ENCODE results near the gene NAA25. TPM values are rescaled to one million over a fixed set of nuclear protein-coding genes. Genes with fewer than 3 reads are reported as not detected.

Gene NAA25
- total RNA-seq, 3 donors from 2014 or later = 16.8 to 29.2 (median 17.9) TPM

DNA sequence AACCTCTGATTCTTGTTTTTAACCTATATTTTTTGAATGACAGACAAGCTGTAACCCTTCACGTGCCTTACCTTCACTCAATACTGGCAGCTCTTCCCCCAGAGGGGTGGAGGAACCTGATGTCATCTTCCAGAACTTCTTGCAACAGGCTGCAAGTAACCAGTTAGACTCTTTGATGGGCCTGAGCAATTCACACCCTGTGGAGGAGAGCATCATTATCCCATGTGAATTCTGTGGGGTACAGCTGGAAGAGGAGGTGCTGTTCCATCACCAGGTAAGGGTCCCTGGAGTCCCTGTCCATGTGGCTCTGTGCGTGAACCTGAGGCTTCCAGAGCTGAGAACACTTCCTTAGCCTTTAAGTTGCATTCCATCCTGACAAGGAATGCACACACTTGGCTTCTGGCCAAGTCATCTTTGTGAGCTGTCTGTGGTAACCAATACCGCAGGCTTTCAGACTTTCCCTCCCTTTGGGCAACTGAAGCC, 39.5 kb upstream of the NAA25 start:
- Histone ChIP-seq H3K4me3 (no peak overlapping the region), H3K36me3 (ENCODE audit: low read depth) (peaks cover 5% of the 10 kb centered on the region), H3K9me3 (no peaks in the 10 kb centered on the region), H3K4me1 (ENCODE audit: low read depth) (no peaks in the 10 kb centered on the region)
- DNase-seq = no peak
- TF ChIP-seq, protein P1, sequence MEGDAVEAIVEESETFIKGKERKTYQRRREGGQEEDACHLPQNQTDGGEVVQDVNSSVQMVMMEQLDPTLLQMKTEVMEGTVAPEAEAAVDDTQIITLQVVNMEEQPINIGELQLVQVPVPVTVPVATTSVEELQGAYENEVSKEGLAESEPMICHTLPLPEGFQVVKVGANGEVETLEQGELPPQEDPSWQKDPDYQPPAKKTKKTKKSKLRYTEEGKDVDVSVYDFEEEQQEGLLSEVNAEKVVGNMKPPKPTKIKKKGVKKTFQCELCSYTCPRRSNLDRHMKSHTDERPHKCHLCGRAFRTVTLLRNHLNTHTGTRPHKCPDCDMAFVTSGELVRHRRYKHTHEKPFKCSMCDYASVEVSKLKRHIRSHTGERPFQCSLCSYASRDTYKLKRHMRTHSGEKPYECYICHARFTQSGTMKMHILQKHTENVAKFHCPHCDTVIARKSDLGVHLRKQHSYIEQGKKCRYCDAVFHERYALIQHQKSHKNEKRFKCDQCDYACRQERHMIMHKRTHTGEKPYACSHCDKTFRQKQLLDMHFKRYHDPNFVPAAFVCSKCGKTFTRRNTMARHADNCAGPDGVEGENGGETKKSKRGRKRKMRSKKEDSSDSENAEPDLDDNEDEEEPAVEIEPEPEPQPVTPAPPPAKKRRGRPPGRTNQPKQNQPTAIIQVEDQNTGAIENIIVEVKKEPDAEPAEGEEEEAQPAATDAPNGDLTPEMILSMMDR (IDR thresholded peaks at IDR 0.05) = no peak
- no peak for ATAC-seq
- intact Hi-C loops (cut with DNase I, micrococcal nuclease) = no loop called here

- intact Hi-C loops (cut with DNase I, micrococcal nuclease) = no loop called here
- Histone ChIP-seq H3K4me1 (ENCODE audit: low read depth) (no peaks in the 10 kb centered on the region), H3K9me3 (no peaks in the 10 kb centered on the region), H3K36me3 (ENCODE audit: low read depth) (no peaks in the 10 kb centered on the region), H3K4me3 (no peak overlapping the region)
- no peak for ATAC-seq
- TF ChIP-seq, protein P1 (IDR thresholded peaks at IDR 0.05) = no peak
- DNase-seq = no peak
These were observed 37.5 kb upstream of the NAA25 start for GRCh38 chr12:112146123-112146522.

DNA sequence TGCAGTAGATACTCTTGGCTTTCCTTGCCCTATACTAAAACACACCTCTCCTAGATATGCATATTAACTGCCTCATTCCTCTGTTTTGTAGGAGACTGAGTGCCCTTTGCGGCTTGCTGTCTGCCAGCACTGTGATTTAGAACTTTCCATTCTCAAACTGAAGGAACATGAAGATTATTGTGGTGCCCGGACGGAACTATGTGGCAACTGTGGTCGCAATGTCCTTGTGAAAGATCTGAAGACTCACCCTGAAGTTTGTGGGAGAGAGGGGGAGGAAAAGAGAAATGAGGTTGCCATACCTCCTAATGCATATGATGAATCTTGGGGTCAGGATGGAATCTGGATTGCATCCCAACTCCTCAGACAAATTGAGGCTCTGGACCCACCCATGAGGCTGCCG, 32.1 kb upstream of the NAA25 start:
- Histone ChIP-seq H3K4me1 (ENCODE audit: low read depth) (no peaks in the 10 kb centered on the region), H3K9me3 (no peaks in the 10 kb centered on the region), H3K36me3 (ENCODE audit: low read depth) (peaks cover 4% of the 10 kb centered on the region), H3K4me3 (no peak overlapping the region)
- TF ChIP-seq, protein P1 (IDR thresholded peaks at IDR 0.05) = no peak
- intact Hi-C loops (cut with DNase I, micrococcal nuclease) = no loop called here
- DNase-seq (no peak), ATAC-seq (no peak)

DNA sequence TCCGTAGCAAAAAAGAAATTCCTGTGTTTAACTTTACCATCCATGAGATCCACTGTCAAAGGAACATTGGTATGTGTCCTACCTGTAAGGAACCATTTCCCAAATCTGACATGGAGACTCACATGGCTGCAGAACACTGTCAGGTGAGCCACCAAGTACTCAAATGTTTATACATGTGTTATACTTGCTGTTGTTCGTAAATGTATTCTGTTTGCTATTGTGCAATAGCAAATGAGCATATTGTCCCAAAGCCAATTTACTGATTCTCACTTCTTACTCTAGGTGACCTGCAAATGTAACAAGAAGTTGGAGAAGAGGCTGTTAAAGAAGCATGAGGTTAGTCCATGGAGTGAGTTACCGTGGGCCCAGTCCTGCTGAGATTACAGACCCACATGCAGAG, 26.1 kb upstream of the NAA25 start:
- DNase-seq = no peak
- TF ChIP-seq, protein P1 (IDR thresholded peaks at IDR 0.05) = no peak
- intact Hi-C loops (cut with DNase I, micrococcal nuclease) = no loop called here
- no peak for ATAC-seq
- Histone ChIP-seq H3K36me3 (ENCODE audit: low read depth) (peaks cover 8% of the 10 kb centered on the region), H3K9me3 (no peaks in the 10 kb centered on the region), H3K4me3 (no peak overlapping the region), H3K4me1 (ENCODE audit: low read depth) (peaks cover 18% of the 10 kb centered on the region)

GRCh38 chr12:112133418-112133817, 24.8 kb upstream of the NAA25 start:
- intact Hi-C loops (cut with DNase I, micrococcal nuclease) = no loop called here
- TF ChIP-seq, protein P1 (IDR thresholded peaks at IDR 0.05) = no peak
- DNase-seq = no peak
- Histone ChIP-seq H3K4me1 (ENCODE audit: low read depth) (peaks cover 21% of the 10 kb centered on the region), H3K36me3 (ENCODE audit: low read depth) (peaks cover 8% of the 10 kb centered on the region), H3K4me3 (no peak overlapping the region), H3K9me3 (no peaks in the 10 kb centered on the region)
- ATAC-seq = no peak

GRCh38 chr12:112131686-112132085, 23.1 kb upstream of the NAA25 start:
- no peaks in the 10 kb centered on the region for H3K9me3 ChIP-seq
- intact Hi-C loops (cut with DNase I, micrococcal nuclease) = no loop called here
- no peak for DNase-seq
- TF ChIP-seq, protein P1 (IDR thresholded peaks at IDR 0.05) = no peak
- peaks cover 27% of the 10 kb centered on the region for H3K4me1 ChIP-seq (ENCODE audit: low read depth)
- no peak for ATAC-seq
- H3K36me3 ChIP-seq (ENCODE audit: low read depth) = peaks cover 8% of the 10 kb centered on the region
- no peak overlapping the region for H3K4me3 ChIP-seq
